OCI-LY3 (cell line): ENCODE results near the gene TGFB1.

ENCODE experiments used
- EZH2phosphoT487 ChIP-seq: fragments of 200-600 bp; shearing (Covaris generic); IDR thresholded peaks from 2 replicates; pipeline ENCODE4 v1.6.1; 2018; ENCODE audit warnings: antibody characterized with exemption, mixed run types, low read depth
- TF ChIP-seq, protein P1 (sequence below): fragments of 200-600, 300-600 bp; sonication (generic); IDR thresholded peaks from 2 replicates; pipeline ENCODE4 v1.5.1; 2014; ENCODE audit warnings: antibody characterized with exemption, low read length, low read depth

DNA sequence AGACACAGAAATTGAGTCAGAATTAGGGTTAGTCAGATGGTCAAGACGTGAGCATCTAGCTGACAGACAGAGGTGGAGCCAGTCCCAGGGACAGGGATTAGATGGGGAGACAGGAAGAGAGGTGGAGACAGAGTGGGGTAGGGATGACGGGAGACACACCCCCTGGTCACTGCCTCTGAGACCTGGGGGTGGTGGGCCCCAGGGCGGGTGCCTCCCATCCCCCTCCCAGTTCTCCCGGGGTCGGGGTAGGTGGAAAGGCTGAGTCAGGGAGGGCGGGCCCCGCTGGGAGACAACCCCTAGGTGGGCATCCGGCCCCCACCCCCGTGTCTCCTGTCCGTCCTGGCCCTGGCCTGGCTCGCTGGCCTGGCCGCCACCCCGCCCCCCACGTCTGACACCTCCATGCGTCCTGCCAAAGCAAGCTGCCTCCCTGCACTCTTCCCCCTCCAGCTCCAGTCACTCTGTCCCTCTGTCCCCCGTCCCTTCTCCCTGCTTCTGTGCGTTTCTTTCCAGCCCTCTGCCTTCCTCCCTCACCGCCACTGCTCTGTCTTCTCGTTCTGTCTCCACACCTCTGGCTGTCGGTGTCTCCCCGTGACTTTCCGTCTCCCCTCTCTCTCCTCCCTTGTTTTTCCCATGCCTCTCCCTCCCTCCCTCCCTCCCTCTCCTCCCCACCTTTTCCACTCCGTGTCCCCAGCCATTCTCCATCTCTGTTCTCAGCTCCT is 28.6 kb downstream of the TGFB1 start:
- TF ChIP-seq, protein P1, sequence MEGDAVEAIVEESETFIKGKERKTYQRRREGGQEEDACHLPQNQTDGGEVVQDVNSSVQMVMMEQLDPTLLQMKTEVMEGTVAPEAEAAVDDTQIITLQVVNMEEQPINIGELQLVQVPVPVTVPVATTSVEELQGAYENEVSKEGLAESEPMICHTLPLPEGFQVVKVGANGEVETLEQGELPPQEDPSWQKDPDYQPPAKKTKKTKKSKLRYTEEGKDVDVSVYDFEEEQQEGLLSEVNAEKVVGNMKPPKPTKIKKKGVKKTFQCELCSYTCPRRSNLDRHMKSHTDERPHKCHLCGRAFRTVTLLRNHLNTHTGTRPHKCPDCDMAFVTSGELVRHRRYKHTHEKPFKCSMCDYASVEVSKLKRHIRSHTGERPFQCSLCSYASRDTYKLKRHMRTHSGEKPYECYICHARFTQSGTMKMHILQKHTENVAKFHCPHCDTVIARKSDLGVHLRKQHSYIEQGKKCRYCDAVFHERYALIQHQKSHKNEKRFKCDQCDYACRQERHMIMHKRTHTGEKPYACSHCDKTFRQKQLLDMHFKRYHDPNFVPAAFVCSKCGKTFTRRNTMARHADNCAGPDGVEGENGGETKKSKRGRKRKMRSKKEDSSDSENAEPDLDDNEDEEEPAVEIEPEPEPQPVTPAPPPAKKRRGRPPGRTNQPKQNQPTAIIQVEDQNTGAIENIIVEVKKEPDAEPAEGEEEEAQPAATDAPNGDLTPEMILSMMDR = no peak
- no peak for TF ChIP-seq EZH2phosphoT487
